CD4-positive, alpha-beta T cell treated with Interleukin-12 subunit alpha and Interleukin-12 subunit beta, for 1 hour (primary cell): Measurements from ENCODE around the gene MTHFD1.

Source experiments
- DNase-seq: peaks from one replicate; pipeline ENCODE4 v3.0.0-alpha.2; 2020

Gene MTHFD1

GRCh38 chr14:64501411-64502171 lies 113.4 kb downstream of the MTHFD1 start:
- DNase-seq = peak; percentile 55

GRCh38 chr14:64502456-64502855 lies 114.3 kb downstream of the MTHFD1 start:
- DNase-seq = peak; percentile 48

GRCh38 chr14:64502887-64503433 lies 114.8 kb downstream of the MTHFD1 start:
- peak; percentile 52 for DNase-seq

DNA sequence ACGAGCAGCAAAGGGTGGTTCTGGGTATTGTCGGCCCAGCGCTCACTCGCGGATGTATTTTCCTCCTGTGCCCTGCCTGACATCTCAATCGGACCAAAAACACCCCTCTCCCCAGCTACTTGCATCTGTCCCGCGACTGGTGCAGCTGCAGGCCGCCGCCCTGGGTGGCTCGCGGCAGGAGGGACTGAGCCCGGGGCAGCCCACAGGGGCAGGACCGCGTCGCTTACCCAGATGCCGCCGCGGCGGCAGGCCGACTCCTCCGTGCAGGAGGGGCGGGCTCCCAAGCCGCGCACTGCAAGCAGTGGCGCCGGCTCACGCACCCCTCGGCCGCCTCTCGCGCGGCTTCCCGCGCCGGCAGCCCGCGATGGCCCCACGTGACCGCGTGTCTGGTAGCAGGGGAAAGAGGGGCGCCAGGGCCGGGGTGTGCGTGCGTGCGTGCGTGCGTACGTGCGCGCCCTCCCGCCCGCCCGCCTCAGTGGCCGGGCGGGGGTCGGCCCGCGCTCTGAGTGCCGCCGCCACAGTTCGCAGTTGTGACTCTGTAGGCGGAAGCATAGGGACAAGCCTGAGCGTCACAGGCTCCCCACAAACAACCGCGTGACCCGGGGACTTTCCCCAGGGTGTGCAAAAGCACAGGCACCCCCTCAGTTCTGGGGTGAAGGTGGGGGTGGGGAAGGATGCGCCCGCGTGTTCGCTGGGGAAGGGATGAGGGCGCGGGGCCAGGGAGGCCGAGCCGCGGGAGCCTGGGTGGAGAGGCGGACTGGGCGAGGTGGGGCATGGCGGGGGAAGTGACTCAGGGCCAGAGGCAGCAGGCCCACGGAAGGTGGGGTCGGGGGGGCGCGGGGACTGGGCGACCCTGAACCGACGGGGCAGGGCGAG lies 115.5 kb downstream of the MTHFD1 start, which contains the start of gene ZBTB25:
ZBTB25 (minus strand) TSS at position 405 of the 876 bp plus-strand sequence. CDS start 13,305 bp downstream, outside the sequence.
- peak; percentile 98 for DNase-seq

GRCh38 chr14:64504310-64504896 lies 116.2 kb downstream of the MTHFD1 start, which contains the start of gene ZBTB1:
ZBTB1 (plus strand) TSS chr14:64504770; CDS start chr14:64521505, 16,735 bp downstream.
- DNase-seq = peak; percentile 87

- peak; percentile 87 for DNase-seq
Measured at GRCh38 chr14:64504897-64505794, 117.0 kb downstream of the MTHFD1 start.

DNA sequence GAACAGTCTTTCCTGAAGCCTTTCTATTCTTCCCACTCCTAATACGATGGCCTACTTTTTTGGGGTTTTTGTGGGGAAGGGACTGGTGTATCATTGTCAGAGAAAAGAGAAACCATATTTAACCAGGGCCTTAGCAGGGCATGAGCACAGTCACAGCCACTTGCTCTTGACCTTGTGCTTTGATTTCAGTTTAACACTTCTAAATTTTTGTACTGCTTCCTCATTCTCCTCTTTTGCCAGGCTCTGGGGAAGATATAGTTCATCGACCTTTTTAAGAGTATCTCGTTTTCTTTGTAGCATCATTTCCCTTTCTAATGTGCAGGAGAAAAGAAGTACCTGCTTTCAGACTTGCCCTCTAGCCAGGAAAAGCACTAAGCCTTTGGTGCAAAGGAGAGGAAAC lies 118.6 kb downstream of the MTHFD1 start:
- DNase-seq = peak; percentile 30

GRCh38 chr14:64507376-64508156 lies 119.4 kb downstream of the MTHFD1 start:
- DNase-seq = peak; percentile 33

DNA sequence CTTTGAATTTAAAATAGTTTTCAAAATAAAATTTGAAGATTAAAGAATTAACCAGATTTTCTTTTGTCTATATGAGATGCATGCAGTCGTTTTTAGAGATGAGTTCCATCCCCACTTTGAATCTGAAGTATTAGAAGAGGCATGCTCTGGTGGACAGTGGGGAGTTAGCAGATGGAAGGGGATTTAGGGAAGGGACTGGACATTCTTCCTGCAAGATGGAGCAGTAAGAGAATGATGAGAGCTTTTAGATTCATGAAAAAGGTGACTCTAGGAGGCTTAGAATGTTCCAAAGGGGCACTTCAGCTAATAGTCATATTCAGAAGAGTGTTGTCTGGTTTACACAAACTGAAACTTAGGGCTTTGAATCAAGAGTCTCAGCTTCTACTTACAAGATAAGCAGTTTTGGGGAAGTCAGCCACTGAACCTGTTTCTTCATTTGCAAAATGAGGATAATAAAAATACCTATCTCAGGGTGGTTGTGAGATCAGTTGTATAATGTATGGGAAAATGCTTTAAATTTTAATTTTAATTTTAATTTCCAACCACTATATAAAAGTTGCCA lies 120.1 kb downstream of the MTHFD1 start:
- no peak for DNase-seq

DNA sequence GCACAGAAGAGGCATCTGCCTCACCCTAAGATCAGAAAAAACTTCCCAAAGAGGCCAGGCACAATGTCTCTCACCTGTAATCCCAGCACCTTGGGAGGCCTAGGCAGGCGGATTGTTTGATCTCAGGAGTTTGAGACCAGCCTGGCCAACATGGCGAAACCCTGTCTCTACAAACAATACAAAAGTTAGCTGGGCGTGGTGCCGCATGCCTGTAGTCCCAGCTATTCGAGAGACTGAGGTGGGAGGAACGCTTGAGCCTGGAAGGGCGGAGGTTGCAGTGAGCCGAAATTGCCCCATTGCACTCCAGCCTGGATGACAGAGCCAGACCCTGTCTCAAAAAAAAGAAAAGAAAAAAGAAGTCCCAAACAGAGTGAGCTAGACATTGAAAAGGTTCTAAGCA lies 120.9 kb downstream of the MTHFD1 start:
- DNase-seq = no peak
